Measurements from ENCODE around the gene POLL.
"Not testable (repeated sequence)": the region's sequence is repeated elsewhere in the genome, so short reads cannot be mapped to it uniquely, and the experiment has no call there.

Gene POLL

GRCh38 chr10:101587725-101588653 is at the start of gene POLL, which contains the start of gene DPCD:
Gene POLL (minus strand): TSS chr10:101588257. CDS start chr10:101587360, 897 bp downstream.
Gene DPCD (plus strand): TSS chr10:101588321. CDS start chr10:101588337, 16 bp downstream.
- DNase-seq: peak; percentile 74

GRCh38 chr10:101633510-101633909 is 45.5 kb upstream of the POLL start:
- not testable (repeated sequence) for DNase-seq

- no peak for DNase-seq
These were observed 43.9 kb upstream of the POLL start for GRCh38 chr10:101631821-101632475.

GRCh38 chr10:101630633-101630920 is 42.5 kb upstream of the POLL start:
- DNase-seq: no peak

- DNase-seq: no peak
These were observed 42.0 kb upstream of the POLL start for GRCh38 chr10:101629837-101630632.

- DNase-seq: no peak
These were observed 37.9 kb upstream of the POLL start for GRCh38 chr10:101625821-101626412.

- no peak for DNase-seq
These were observed 36.6 kb upstream of the POLL start for GRCh38 chr10:101624526-101625102.

GRCh38 chr10:101623528-101623927 is 35.5 kb upstream of the POLL start:
- DNase-seq: no peak

GRCh38 chr10:101619983-101620382 is 31.9 kb upstream of the POLL start:
- no peak for DNase-seq

- no peak for DNase-seq
These were observed 30.8 kb upstream of the POLL start for GRCh38 chr10:101618871-101619270.

- no peak for DNase-seq
These were observed 29.9 kb upstream of the POLL start for GRCh38 chr10:101617824-101618568.

- DNase-seq: no peak
These were observed 29.2 kb upstream of the POLL start for GRCh38 chr10:101617102-101617823.

- DNase-seq: no peak
These were observed 28.5 kb upstream of the POLL start for GRCh38 chr10:101616415-101617101.

- DNase-seq: no peak
These were observed 27.6 kb upstream of the POLL start for GRCh38 chr10:101615525-101616116.

- no peak for DNase-seq
These were observed 26.8 kb upstream of the POLL start for GRCh38 chr10:101614663-101615524.

- no peak for DNase-seq
These were observed 25.6 kb upstream of the POLL start for GRCh38 chr10:101613646-101614045.

- DNase-seq: no peak
These were observed 24.8 kb upstream of the POLL start for GRCh38 chr10:101612872-101613271.

- DNase-seq: no peak
These were observed 24.0 kb upstream of the POLL start for GRCh38 chr10:101612086-101612485.
